ENCODE measurements around the gene AQP12A.

AQP12A gene

GRCh38 chr2:240725671-240726070 is 34.0 kb downstream of the AQP12A start:
- DNase-seq, result no peak

- DNase-seq, result no peak
Measured at GRCh38 chr2:240726876-240727275, 35.2 kb downstream of the AQP12A start.

DNA sequence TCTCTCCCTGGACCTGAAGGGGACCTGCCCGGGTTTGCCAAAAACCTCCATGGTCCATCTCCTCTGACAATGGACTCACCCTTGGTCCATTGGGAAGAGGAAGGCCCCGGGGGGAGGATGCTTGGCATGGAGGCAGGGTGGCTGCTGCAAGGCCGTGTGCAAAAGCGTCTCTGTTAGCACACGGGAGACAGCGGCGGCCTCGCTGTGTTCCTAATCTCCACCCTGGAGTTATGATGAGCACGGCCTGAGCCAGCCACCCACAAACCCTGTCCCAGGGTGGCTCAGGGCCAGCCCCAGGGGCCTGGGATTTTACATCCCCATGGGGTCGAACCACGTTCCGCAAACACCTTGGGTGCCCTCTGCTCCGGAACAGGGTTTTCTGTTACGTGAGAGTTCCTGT is 35.8 kb downstream of the AQP12A start:
- DNase-seq, result no peak

GRCh38 chr2:240727913-240728312 is 36.2 kb downstream of the AQP12A start:
- no peak for DNase-seq

DNA sequence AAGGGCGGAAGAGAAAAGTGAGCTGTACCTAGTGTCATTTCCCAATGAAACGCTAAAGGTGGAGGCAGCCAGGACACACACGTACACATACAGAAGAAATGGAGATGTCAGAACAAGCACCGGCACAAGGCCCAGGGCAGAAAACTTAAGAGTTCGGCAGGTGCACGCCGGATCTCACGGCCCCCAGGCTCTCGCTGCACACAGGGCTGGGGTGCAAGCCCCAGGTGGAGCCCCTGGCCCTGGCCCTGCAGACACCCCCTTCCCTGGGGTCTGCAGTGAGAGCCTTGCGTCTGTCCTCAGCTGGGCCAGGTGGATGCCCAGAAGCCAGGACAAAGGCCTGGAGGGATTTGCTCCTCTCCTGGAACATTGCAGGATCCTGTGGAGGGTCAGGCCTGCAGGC is 36.7 kb downstream of the AQP12A start:
- no peak for DNase-seq

DNA sequence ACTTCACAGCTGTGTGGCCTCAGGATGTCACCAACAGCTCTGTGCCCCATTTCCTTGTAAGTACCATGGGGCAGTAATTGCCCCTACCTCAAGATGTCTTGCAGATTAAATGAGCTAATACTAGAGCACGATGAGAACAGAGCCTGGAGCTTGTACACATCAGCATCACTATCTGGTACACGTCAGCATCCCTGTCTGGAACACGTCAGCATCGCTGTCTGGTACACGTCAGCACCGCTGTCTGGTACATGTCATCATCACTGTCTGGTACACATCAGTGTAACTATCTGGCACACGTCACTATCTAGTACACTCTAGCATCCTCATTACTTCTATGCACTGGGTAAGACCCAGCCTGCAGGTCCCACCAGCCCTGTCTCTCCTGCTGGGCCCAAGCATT is 37.2 kb downstream of the AQP12A start:
- no peak for DNase-seq

GRCh38 chr2:240730501-240731177 is 39.0 kb downstream of the AQP12A start:
- no peak for DNase-seq

DNA sequence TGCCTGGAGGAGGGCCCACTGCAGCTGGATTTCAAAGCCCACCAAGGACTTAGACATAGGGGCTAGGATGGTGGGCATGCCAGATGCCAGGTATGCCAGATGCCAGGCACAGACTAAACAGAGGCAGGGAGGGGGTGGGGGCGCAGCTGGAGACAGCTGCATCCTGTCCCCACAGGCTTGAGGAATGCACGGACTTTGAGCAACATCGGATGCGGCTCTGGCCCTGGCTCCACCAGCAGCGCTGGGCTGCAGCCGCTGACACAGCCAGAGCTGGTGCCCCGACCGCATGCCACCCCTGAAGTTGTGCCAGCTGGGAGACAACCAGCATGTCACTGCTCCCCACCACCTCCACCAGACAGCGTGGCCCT is 39.5 kb downstream of the AQP12A start:
- no peak for DNase-seq

- no peak for DNase-seq
Measured at GRCh38 chr2:240732184-240732583, 40.5 kb downstream of the AQP12A start.

DNA sequence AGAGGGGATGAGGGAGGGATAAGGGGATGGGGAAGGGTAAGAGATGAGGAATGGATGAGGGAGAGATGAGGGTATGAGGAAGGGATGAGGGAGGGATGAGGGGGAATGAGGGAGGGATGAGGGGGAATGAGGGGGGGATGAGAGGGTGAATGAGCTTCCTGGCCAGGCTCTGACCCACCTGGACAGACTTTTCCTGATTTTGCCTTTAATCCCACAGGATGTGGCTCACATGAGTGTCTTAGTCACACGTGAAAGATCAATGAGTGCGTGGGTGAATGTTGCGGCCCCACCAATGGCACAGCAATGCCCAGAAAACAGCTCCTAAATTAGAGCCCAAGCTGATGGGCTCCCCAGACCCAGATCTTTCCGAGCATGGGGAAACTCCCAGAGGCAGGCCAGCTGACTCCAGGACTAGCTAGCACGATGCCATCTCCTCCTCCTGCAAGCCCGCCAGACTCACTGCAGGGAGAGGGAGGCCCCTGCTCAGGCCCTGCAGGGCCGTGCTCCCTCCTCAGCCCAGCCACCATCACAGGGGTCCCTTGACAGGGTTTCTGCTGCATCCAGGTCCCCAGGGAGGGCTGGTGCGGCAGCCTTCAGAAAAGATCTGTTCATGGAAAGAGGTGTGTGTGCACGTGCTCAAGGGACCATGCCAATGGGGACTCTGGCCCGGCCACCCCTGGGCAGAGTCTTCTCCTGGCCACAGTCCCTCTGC is 41.4 kb downstream of the AQP12A start:
- DNase-seq, result no peak

- no peak for DNase-seq
Measured at GRCh38 chr2:240733803-240734495, 42.3 kb downstream of the AQP12A start.

DNA sequence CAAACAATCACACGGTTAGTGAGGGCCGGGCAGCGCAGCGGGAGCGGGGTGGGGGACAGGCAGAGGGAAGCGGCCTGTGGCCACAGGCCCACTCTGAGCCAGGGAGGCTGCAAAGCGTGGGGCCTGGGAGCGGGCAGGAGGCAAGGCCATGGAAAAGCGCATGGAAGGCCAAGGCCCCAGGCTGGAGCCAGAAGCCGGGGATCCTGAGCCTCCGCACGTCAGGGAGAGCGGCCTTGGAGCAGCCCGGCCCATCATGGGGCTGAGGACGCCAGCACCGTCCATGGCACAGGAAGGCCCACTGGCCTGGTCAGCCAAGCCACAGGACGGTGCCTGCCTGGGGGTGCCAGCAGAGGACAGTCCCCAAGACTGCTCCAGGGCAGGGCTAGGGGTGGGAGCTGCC is 43.1 kb downstream of the AQP12A start:
- no peak for DNase-seq

- no peak for DNase-seq
Measured at GRCh38 chr2:240735476-240735875, 43.8 kb downstream of the AQP12A start.

- DNase-seq, result no peak
Measured at GRCh38 chr2:240736281-240737250, 44.9 kb downstream of the AQP12A start.

GRCh38 chr2:240737512-240737911 is 45.8 kb downstream of the AQP12A start:
- DNase-seq, result no peak

GRCh38 chr2:240737958-240738357 is 46.3 kb downstream of the AQP12A start:
- DNase-seq, result no peak

- no peak for DNase-seq
Measured at GRCh38 chr2:240739797-240740196, 48.1 kb downstream of the AQP12A start.

- DNase-seq, result no peak
Measured at GRCh38 chr2:240741091-240741490, 49.4 kb downstream of the AQP12A start.

GRCh38 chr2:240742602-240743095 is 51.0 kb downstream of the AQP12A start:
- DNase-seq, result no peak

- no peak for DNase-seq
Measured at GRCh38 chr2:240745456-240745855, 53.8 kb downstream of the AQP12A start.

GRCh38 chr2:240745962-240746361 is 54.3 kb downstream of the AQP12A start:
- no peak for DNase-seq

DNA sequence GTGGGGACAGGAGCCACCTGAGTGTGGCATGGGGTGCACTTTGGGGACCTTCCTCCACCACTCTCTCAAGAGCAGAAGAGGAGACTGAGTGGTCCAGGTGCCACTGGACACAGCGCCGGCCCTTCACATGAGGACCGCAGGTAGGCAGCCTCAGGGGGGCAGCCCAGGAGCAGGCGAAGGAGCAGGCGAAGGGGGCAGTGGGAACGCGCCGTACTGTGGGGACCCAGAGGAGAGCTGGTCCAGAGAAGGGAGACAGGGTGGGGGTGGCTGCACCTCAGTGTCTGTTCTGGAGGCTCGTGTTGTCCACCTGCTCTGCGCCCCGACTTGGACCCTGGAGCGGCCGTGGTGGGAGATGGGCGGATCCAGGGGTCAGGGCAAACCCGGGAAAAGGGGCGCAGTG is 55.0 kb downstream of the AQP12A start:
- DNase-seq, result no peak

GRCh38 chr2:240747256-240747655 is 55.6 kb downstream of the AQP12A start:
- no peak for DNase-seq
